Measurements from ENCODE around the gene LMNTD2. TPM values are rescaled to one million over a fixed set of nuclear protein-coding genes. Genes with fewer than 3 reads are reported as not detected.
A peak's percentile ranks its signal among the peaks of the same experiment; 100 is the strongest.

Gene LMNTD2
- total RNA-seq, 2 donors from 2014 or later: 9.8 to 13.6 TPM

- Histone ChIP-seq H3K9ac (ENCODE audit: low read depth in 2 of 2, low read length in 2 of 2) (peak overlapping the region; percentile 90 to 94), H3K27me3 (no peaks in the 10 kb centered on the region), H3K4me3 (peak overlapping the region; percentile 95), H3K4me1 (peaks cover 20% of the 10 kb centered on the region), H3K27ac (peak overlapping the region; percentile 99), H3K9me3 (no peaks in the 10 kb centered on the region), H3K36me3 (no peaks in the 10 kb centered on the region)
- TF ChIP-seq CTCF (IDR thresholded peaks at IDR 0.05): no peak
- DNase-seq: peak; percentile 99
- intact Hi-C loops (cut with DNase I): no loop called here
Observed at GRCh38 chr11:506238-506994, 54.1 kb downstream of the LMNTD2 start.

GRCh38 chr11:504994-505344 is 55.6 kb downstream of the LMNTD2 start:
- Histone ChIP-seq H3K4me1 (peaks cover 20% of the 10 kb centered on the region), H3K9me3 (no peaks in the 10 kb centered on the region), H3K27ac (peak overlapping the region; percentile 57), H3K36me3 (peaks cover 3% of the 10 kb centered on the region), H3K9ac (ENCODE audit: low read depth in 2 of 2, low read length in 2 of 2) (peak overlapping the region in 1 of 2 donors; percentile 13), H3K4me3 (peak overlapping the region; percentile 47), H3K27me3 (no peaks in the 10 kb centered on the region)
- no peak for DNase-seq
- intact Hi-C loops (cut with DNase I): loop anchor here (5.0 kb wide), 1 partner anchor 53 kb away; the partner anchor contains the start of gene PTDSS2
- TF ChIP-seq CTCF (IDR thresholded peaks at IDR 0.05): no peak

Small RNAs within 50 kb of the gene (microRNA-seq; reads per million reads assigned to microRNA genes)
- gene MIR210: 802 reads per million, percentile 77 among the genes with 10 or more reads in this experiment

Other genes with a start within 250 kb of the LMNTD2 start
- 100 to 1,000 TPM in 1 of 2 donors, 10 to 100 TPM in 1; 63.3 to 101 TPM for gene IFITM1, start 246.7 kb downstream of the LMNTD2 start, total RNA-seq
- gene IFITM3, start 239.9 kb downstream of the LMNTD2 start, total RNA-seq: 100 to 1,000 TPM; 132 to 160 TPM
- 1 to 10 TPM; 1.6 to 2.0 TPM for gene B4GALNT4, start 191.2 kb downstream of the LMNTD2 start, total RNA-seq
- 100 to 1,000 TPM; 167 to 247 TPM for gene PKP3, start 166.5 kb downstream of the LMNTD2 start, total RNA-seq
- gene SIGIRR, start 145.7 kb downstream of the LMNTD2 start, total RNA-seq: 100 to 1,000 TPM in 1 of 2 donors, 10 to 100 TPM in 1; 91.4 to 177 TPM
- gene ANO9, start 118.7 kb downstream of the LMNTD2 start, total RNA-seq: 100 to 1,000 TPM; 121 to 129 TPM
- gene PTDSS2, start 110.5 kb downstream of the LMNTD2 start, total RNA-seq: 10 to 100 TPM; 20.6 to 27.6 TPM
- gene RNH1, start 53.5 kb downstream of the LMNTD2 start, total RNA-seq: 100 to 1,000 TPM; 106 to 140 TPM
- gene HRAS, start 25.2 kb downstream of the LMNTD2 start, total RNA-seq: 10 to 100 TPM; 38.4 to 67.0 TPM
- 1 to 10 TPM; 2.8 to 3.2 TPM for gene LRRC56, start 23.2 kb downstream of the LMNTD2 start, total RNA-seq
- gene RASSF7, start 232 bp upstream of the LMNTD2 start, total RNA-seq: 100 to 1,000 TPM; 108 to 139 TPM
- gene PHRF1, start 15.7 kb upstream of the LMNTD2 start, total RNA-seq: 10 to 100 TPM; 29.4 to 41.9 TPM
- 10 to 100 TPM; 22.1 to 25.6 TPM for gene IRF7, start 55.2 kb upstream of the LMNTD2 start, total RNA-seq
- gene CDHR5, start 64.2 kb upstream of the LMNTD2 start, total RNA-seq: 100 to 1,000 TPM; 140 to 310 TPM
- 1 to 10 TPM; 1.1 to 3.2 TPM for gene SCT, start 66.4 kb upstream of the LMNTD2 start, total RNA-seq
- under 1 TPM; 0.69 to 0.79 TPM for gene DRD4, start 76.5 kb upstream of the LMNTD2 start, total RNA-seq
- gene DEAF1, start 134.5 kb upstream of the LMNTD2 start, total RNA-seq: 10 to 100 TPM; 21.7 to 25.8 TPM
- 10 to 100 TPM; 18.4 to 36.6 TPM for gene TMEM80, start 135.1 kb upstream of the LMNTD2 start, total RNA-seq
- 100 to 1,000 TPM; 192 to 254 TPM for gene EPS8L2, start 145.5 kb upstream of the LMNTD2 start, total RNA-seq
- gene TALDO1, start 186.7 kb upstream of the LMNTD2 start, total RNA-seq: 100 to 1,000 TPM; 195 to 274 TPM
- gene GATD1, start 216.7 kb upstream of the LMNTD2 start, total RNA-seq: 10 to 100 TPM; 39.9 to 84.9 TPM
- gene CEND1, start 229.4 kb upstream of the LMNTD2 start, total RNA-seq: under 1 TPM; 0.35 to 0.40 TPM
- 10 to 100 TPM; 31.8 to 37.7 TPM for gene SLC25A22, start 237.5 kb upstream of the LMNTD2 start, total RNA-seq
- 10 to 100 TPM; 17.7 to 47.5 TPM for gene PIDD1, start 244.5 kb upstream of the LMNTD2 start, total RNA-seq
- 1,000 to 10,000 TPM; 2,068 to 2,303 TPM for gene RPLP2, start 249.2 kb upstream of the LMNTD2 start, total RNA-seq

Data from colonic mucosa (tissue), 4 donors.